Pons (tissue), 1 donor: ENCODE results near the gene GARNL3.

Experiments used
- DNase-seq: peaks from one replicate; pipeline ENCODE4 v3.0.0-alpha.2; 2016; ENCODE audit warnings: low spot score

The GARNL3 gene

GRCh38 chr9:127308652-127309434 is 44.3 kb downstream of the GARNL3 start:
- DNase-seq, result peak; percentile 71

DNA sequence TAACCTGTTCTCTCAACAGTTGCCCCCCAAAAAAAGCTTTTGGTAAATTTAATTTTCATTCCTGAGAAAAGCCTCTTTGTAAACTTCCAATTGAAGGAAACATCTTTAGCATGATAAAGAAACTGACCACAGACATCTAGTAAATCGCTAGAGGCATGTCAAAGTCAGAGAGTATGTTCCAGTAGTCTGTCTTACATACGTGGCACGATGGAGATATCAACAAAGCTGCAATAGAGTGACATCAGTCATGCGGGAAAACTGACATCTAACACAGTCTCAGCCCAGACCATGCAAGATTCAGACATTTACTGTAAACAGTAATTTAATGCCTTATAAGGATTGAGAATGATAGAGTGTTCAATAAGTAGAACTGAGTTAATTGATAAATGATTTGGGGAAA is 45.1 kb downstream of the GARNL3 start:
- no peak for DNase-seq

GRCh38 chr9:127311239-127311741 is 46.7 kb downstream of the GARNL3 start:
- no peak for DNase-seq

GRCh38 chr9:127313042-127313560 is 48.5 kb downstream of the GARNL3 start:
- DNase-seq, result no peak

DNA sequence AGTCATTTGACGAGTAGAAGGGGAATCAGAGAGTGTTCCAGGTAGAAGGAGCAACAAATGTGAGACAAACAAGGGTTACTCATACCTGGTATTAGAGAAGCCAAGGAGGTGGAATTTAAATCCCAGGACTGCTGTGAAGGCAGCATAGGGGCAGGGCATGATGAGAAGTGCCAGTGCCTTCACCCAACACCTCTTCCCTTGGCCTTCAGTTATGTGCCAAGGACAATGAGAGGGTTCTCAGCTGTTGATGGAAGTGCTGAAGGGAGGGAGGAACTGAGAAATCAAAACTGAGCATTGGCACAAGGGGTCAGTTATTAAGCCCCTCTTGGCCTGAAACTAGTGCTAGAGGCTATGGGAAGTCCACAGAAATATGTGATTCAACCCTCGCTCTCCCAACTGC is 50.3 kb downstream of the GARNL3 start:
- no peak for DNase-seq

DNA sequence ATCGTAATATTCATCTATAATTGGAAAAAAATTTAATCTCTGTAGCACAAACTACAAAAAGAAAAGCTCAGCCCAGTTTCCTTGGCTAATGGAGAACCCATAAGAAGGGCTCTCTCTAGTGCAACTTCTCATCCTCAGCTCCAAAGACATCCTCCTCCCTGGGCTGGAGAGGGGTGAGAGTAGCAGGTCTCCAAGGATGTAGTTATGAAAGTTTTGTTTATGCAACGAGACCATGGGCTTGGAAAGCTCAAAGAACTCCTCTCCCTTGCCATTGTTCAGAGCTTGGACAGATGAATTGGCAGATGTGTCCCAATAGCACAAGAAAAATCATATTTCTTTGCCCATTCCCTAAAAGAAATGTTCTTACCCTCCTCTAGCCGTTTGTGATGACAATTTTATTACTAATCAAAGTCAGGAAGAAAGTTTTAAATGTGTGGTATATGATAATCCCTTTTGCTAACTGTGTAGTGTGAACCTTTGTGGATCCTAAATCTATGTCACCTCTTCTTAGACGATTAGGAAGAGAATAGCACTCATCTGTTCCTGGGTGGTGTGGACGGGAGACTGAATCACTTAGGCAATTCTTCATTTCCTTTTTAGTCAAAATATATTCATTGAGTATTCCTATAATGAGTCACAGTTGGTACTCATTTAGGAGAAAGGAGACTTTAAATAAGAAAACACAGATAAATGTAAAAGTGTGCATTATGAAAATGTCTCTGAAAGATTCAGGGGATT is 52.2 kb downstream of the GARNL3 start:
- DNase-seq, result no peak

DNA sequence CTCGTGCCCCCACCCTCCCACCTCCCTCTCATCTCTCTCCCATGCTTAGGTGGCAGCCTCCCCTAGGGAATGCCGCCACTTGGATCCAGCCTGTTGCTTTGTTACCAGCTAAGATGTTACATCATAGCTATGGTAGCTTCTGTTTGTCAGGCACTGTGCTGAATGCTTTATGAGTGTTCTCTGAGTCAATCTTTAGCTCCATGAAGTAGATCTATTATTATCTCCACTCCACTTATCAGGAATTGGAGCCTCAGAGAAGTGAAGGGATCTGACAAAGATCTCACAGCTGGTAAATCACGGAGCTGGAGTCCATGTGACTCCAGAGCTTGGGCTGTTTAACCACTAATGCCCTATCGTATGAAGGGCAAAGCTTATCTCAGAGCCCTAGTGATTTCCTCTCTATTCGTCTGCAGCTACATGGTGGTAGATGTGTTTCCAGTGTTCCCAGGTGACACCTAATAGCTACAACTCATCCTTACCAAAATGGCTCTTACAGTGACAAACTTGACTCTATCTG is 54.1 kb downstream of the GARNL3 start:
- no peak for DNase-seq

DNA sequence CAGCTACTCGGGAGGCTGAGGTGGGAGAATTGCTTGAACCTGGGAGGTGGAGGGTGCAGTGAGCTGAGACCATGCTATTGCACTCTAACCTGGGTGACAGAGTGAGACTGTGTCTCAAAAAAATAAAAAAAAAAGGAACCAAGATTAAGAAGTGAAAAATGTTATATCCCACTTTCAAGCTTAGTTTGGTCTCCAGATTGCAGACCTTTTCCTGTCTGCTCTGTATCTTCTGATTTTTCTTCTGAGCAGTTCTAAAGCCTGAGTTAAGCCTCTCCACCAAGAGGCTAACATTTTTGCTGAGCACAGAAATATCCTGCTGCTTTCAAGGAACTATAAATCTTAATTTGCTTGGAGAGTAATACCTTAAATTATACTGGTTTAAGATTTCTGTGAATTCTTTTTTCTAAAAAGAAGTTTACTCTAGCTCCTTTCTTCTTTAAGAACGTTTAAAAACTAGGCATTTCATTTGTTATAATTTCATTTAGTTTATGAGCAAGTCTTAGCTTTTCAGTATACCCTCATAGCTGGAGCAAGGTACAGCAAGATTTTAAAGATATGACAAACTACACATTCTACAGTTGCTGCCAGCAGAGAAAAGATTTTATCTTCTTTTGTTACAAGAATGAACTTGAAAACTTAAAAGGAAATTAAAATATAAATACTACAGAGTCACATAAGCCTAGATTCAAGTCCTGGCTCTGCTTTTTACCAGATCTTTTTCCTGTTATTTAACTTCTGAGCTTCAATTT is 55.0 kb downstream of the GARNL3 start:
- peak; percentile 45 for DNase-seq

DNA sequence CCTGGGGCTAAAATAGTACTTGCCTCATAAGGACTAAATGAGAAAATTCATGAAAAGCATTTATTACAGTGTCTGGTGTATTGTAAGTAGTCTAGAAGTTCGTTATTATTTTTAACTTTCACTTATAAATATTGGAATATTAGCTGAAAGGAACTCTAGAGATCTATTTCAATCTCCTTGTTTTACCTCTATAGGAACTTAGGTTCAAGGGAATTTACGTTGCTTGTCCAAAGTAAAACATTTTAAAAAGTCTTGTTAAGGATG is 55.5 kb downstream of the GARNL3 start:
- no peak for DNase-seq

DNA sequence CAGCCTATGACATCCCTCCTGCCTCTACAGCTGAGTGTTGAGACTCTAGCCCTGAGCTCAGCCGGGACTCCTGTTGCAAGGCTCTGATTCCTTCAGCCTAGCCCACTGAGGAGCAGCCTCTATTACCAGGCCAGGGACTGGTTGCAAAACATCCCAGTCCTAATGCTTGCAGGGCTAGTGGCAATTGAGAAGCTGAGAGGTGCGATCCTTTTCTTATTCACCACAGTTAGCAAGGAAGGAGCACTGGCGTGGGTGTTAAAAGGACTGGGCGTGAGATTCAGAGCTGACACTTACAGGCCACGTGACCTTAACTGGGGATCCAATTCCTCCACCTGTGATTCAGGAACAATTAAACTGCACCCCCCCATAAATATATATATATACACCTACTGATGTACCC is 58.8 kb downstream of the GARNL3 start:
- DNase-seq, result no peak

DNA sequence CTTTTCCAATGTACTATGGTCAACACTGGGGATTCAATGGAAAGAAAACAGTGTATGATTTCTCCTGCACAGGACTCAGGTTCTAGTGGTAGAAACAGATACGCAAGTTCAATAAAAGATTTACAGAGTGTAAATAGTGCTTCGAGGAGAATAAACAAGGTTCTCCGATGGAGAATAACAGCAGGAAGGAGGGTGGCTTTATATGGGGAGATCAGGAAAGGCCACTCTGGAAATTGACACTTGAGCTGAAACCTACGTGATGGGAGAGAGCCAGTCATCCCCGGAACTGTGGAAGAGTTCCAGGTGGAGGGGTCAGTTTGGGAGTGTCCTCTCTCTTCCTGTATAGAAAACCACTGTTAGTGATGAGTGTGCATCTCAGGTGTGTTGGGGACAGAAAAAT is 65.9 kb downstream of the GARNL3 start:
- DNase-seq, result no peak

- no peak for DNase-seq
Observed at GRCh38 chr9:127333221-127334064, 68.9 kb downstream of the GARNL3 start.

- no peak for DNase-seq
Observed at GRCh38 chr9:127334725-127335124, 70.2 kb downstream of the GARNL3 start.

DNA sequence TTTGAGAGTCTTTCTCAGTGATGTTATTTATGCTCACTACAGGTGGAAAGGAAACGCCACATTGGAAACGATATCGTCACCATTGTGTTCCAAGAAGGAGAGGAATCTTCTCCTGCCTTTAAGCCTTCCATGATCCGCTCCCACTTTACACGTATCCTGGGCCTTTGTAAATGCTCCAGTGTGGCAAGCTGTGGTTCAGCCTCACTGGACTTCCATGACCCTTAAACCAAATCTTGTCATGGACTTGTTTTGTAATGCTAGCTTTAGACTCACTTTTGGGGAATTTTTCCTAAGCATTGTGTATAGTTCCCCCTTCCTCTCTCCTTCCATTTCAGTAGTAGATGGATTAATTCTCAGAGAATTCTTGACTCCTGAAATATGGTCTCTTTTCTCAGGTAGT is 71.5 kb downstream of the GARNL3 start:
- no peak for DNase-seq

DNA sequence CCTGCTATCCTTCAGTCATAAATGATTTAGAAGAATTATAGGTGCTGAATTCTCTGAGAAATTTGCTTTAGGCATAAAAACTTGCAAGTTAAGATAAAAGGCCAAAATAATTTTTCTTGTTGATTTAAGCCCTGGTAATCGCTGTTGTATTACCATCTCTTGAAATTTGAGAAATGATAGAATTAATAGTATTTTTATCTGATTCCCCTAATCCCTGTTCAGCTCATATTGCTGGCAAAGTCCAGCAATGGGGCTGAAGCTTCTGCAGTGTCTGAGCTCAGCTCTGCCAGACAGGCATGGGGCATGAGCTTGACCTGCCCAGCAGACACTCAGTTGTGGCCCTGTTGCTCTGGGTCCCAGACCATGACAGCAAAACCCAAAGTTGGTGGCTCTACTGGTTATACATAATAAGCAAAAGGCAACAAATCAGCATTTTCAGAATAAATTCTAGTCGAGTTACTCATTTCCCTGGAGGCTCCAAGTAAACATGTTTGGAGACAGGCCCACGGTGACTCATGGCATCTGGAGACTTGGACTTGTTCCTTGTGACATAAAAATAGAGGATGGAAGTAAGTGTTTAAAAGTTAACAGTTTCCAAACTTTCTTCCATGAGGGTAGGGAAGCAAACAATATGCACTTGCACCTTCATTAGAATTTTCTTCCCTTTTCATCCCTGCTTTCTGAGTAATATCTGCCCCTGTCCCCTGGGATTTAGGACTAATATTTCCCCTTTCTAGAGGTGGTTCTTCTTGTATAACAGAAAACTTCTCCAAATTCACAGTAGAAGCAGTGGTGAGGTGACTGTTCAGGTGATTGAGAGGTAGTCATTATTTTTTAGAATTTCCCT is 72.2 kb downstream of the GARNL3 start:
- peak; percentile 63 for DNase-seq

GRCh38 chr9:127340721-127341120 is 76.1 kb downstream of the GARNL3 start:
- DNase-seq, result no peak

DNA sequence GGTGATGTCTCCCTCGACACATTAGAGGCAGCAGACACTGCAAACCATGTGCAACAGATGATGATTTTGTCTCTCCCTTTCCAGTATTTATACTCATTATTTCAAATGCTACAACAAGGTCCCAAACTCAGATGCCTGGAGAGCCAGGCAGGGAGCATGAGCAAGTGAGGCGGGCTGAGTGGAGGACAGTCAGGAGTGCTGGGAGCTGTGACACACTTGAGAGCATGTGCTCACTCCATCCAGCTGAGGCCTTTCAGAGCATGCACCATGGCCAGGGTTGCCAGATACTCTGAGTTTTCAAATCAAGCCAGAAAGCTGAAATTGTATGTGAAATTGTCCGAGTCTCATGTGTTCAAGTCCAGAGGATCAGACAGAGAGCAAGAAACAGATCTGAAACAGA is 76.6 kb downstream of the GARNL3 start:
- DNase-seq, result no peak

- DNase-seq, result no peak
Observed at GRCh38 chr9:127344368-127345000, 79.9 kb downstream of the GARNL3 start.

DNA sequence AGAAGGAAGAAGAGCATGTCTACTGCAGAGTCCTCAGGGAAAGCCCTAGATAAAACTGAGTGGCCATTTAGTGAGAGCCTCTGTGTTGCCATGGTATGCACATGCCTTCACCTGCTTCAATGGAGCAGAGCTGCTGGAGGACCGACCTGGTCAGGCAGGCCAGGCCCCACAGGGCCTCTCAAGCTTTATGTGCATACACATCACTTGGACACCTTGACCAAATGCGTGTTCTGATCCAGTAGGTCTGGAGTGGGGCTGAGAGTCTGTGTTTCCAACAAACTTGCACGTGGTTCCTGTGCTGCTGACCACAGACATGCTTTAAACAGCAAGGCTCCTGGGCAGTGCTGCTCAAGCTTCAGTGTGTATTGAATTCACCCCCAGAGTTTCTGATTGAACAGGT is 81.0 kb downstream of the GARNL3 start:
- DNase-seq, result no peak

- no peak for DNase-seq
Observed at GRCh38 chr9:127346584-127346983, 82.0 kb downstream of the GARNL3 start.
